Psoas muscle (tissue), 8 donors: ENCODE data around the gene ADAMTSL5. TPM values are rescaled to one million over a fixed set of nuclear protein-coding genes. Genes with fewer than 3 reads are reported as not detected.
"Not testable (repeated sequence)": the region's sequence is repeated elsewhere in the genome, so short reads cannot be mapped to it uniquely, and the experiment has no call there.

Experiments
- ATAC-seq, 4 donors: fragments of 200-7000 bp; cut with Tn5 transposase; one replicate each; pipeline ENCODE4 v1.9.1; 2020; ENCODE audit warnings: moderate library complexity in 3 of 4, mild to moderate bottlenecking in 2 of 4
- DNase-seq, 2 donors: peaks; one replicate each; pipeline ENCODE4 v3.0.0-alpha.2; 2020
- H3K27ac ChIP-seq: fragments of 200-600 bp; one replicate; pipeline ENCODE4 v1.8.0; 2022
- H3K27me3 ChIP-seq, 3 donors: fragments of 200-600 bp in 1 of 3; one replicate each; pipeline versions ENCODE4 v1.6.1 to v1.8.0; 2013 to 2022; ENCODE audit warnings: low read length in 2 of 3, mild to moderate bottlenecking in 2 of 3, moderate library complexity in 1 of 3; ENCODE audit not compliant: insufficient read depth in 3 of 3
- H3K36me3 ChIP-seq, 2 donors: fragments of 200-600 bp in 1 of 2; one replicate each; pipeline versions ENCODE4 v1.6.1 to v1.8.0; 2013 to 2022; ENCODE audit warnings: low read depth in 1 of 2, mild to moderate bottlenecking in 1 of 2, moderate library complexity in 1 of 2; ENCODE audit not compliant: insufficient read depth in 1 of 2
- H3K4me1 ChIP-seq: fragments of 200-600 bp; one replicate; pipeline ENCODE4 v1.8.0; 2022
- H3K4me3 ChIP-seq: fragments of 200-600 bp; one replicate; pipeline ENCODE4 v1.8.0; 2022; ENCODE audit warnings: mild to moderate bottlenecking
- H3K9me3 ChIP-seq: fragments of 200-600 bp; one replicate; pipeline ENCODE4 v1.8.0; 2022
- WGBS, 3 donors: extraction: QIAGEN DNeasy Blood & Tissue Kit; methylation state at CpG; one replicate each; pipeline versions ENCODE4 v1.1.6 to v1.1.7; 2013; 5-methylcytosine and 5-hydroxymethylcytosine counted together
- intact Hi-C, 2 donors: fragments of 100-400 bp; cut with DNase I; formaldehyde crosslinking; loops; one replicate each; pipeline versions ENCODE4 v1.11.0 to v1.14.2; 2022
- polyA plus RNA-seq, 3 donors: library from polyadenylated mRNA; stranded (reverse); fragments of 200-250 nt; gene quantifications; one replicate each; pipeline ENCODE4 v1.2.3, GENCODE V29; 2013
- total RNA-seq, 4 donors: library from RNA; stranded (reverse); fragmentation: NEBNext Ultra II Directional in 2 of 4; extraction: Animal tissue kit (Norgen Biotek cat#: 25700) in 2 of 4; gene quantifications; one replicate each; pipeline versions ENCODE4 v1.2.1 to v1.2.4, GENCODE V29; 2021 to 2023
- TF ChIP-seq, protein P1 (sequence below): fragments of 200-600 bp; IDR thresholded peaks from one replicate; pipeline ENCODE4 v1.8.0; 2022; ENCODE audit warnings: antibody characterized with exemption
- donor health status: healthy with polysubstance abuse.
- donor health status: DM: no; HTN: no; CAD: no; lungs with moderate emphysema.
- donor health status: Bipolar disorder and iron deficiency.
- donor health status: healthy.
- donor health status: DM: yes; HTN: yes; CAD: no.
- donor health status: DM: no; HTN: no; CAD: no.
- donor health status: DM: no; HTN: no; CAD: no.
- donor health status: DM: yes; HTN: yes; CAD: no.

The ADAMTSL5 gene
- total and polyA plus RNA-seq, 7 donors = 3.9 to 20.1 (median 12.6) TPM

DNA sequence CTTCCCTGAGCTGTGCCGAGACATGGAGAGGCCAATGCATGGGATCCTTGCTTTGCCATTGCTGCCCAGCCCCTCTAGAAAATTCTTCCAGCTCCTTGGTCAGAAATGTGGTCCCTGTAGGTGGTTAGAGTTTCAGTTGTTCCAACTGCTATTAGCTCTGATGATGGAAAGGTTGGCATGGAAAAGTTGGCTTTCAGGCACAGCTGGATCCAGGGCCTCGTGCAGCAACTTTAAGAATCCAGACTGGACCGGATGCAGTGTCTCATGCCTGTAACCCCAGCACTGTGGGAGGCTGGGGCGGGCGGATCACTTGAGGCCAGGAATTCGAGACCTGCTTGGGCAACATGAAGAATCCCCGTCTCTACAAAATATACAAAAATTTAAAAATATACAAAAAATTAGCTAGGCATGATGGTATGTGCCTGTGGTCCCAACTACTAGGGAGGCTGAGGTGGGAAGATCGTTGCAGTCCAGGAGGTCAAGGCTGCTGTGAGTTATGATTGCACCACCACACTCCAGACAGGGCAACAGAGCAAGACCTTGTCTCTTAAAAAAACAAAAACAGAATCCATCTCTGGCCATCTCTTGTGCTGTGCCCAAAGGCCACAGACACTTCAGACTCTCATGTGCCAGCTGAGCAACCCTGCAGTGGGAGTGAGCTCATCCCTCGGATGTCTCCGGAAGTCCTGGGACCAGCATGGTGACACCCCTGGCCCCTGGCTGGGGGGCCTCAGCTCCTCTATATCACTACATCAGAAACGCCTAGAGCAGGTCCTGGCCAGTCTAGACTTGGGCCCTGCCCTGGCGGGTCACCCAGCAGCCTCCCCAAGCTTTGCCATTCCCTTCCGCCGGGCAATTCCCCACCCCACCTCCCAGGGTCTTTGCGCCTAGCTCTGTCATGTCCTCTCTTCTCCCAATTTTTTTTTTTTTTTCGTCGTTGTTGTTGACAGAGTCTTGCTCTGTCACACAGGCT is 38.5 kb upstream of the ADAMTSL5 start:
- intact Hi-C loops = no loop called here
- Histone ChIP-seq H3K36me3 (no peaks in the 10 kb centered on the region), H3K27ac (no peak overlapping the region), H3K9me3 (no peaks in the 10 kb centered on the region), H3K27me3 (no peaks in the 10 kb centered on the region), H3K4me1 (no peaks in the 10 kb centered on the region), H3K4me3 (no peak overlapping the region)
- TF ChIP-seq, protein P1, sequence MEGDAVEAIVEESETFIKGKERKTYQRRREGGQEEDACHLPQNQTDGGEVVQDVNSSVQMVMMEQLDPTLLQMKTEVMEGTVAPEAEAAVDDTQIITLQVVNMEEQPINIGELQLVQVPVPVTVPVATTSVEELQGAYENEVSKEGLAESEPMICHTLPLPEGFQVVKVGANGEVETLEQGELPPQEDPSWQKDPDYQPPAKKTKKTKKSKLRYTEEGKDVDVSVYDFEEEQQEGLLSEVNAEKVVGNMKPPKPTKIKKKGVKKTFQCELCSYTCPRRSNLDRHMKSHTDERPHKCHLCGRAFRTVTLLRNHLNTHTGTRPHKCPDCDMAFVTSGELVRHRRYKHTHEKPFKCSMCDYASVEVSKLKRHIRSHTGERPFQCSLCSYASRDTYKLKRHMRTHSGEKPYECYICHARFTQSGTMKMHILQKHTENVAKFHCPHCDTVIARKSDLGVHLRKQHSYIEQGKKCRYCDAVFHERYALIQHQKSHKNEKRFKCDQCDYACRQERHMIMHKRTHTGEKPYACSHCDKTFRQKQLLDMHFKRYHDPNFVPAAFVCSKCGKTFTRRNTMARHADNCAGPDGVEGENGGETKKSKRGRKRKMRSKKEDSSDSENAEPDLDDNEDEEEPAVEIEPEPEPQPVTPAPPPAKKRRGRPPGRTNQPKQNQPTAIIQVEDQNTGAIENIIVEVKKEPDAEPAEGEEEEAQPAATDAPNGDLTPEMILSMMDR = no peak
- no peak for ATAC-seq
- 81 to 85% (median 81%) methylated on average over 17 of the region's 17 CpGs for WGBS, 3 donors
- no peak for DNase-seq

DNA sequence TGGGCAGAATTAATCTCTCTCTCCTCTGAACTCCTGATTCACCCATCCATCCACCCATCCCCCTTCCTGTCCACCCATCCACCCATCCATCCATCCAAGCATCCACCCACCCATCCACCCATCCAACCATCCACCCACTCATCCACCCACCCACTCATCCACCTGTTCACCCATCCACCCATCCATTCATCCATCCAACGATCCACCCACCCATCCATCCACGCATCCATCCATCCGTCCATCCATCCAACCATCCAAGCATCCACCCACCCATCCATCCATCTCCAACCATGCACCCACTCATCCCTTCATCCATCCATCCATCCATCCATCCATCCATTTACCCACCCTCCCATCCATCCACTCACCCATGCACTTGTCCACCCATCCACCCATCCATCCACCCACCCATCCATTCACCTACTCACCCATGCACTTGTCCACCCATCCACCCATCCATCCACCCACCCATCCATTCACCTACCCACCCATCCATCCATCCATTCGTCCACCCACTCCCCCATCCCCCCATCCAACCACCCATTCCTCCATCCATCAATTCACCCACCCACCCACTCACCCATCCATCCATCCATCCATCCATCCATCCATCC is 36.6 kb upstream of the ADAMTSL5 start:
- WGBS, 3 donors = 72 to 84% (median 82%) methylated on average over 4 of the region's 4 CpGs
- H3K9me3 ChIP-seq = no peaks in the 10 kb centered on the region
- TF ChIP-seq, protein P1 = no peak
- DNase-seq (no peak), ATAC-seq (no peak)
- H3K4me3 ChIP-seq = no peak overlapping the region
- H3K27me3 ChIP-seq = no peaks in the 10 kb centered on the region
- no peak overlapping the region for H3K27ac ChIP-seq
- no peaks in the 10 kb centered on the region for H3K36me3 ChIP-seq
- no peaks in the 10 kb centered on the region for H3K4me1 ChIP-seq
- intact Hi-C loops = loop anchor here (5.0 to 10.0 kb wide), 3 partner anchors 123 to 275 kb away; no protein-coding TSS in a partner anchor

DNA sequence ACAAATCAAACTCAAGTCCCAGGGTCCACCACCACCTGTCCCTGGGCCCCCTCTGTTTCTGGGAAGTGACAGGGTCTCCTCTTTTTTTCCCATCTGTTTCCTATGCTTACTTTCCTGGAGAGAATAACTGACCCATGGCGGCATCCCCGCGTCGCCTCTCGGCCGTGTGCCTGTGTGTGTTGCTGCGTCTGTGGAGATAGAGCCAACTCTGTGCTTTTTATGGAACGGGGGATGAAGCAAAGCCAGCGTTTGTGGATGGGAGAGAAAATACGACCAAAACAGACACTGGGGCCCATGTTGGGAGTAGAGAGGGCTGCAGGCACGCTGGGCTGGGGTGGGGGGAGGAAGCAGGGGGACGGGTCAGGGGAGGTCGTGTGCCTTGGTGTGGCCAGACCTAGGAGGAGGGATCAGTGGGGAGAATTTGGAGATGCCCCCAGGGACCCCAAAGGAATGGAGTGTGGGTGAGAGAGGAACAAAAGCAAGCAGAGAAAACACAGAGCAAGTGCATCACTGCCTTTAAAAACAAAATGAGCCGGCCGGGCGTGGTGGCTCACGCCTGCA is 27.6 kb upstream of the ADAMTSL5 start:
- peak in 1 of 4 donors; percentile 35 for ATAC-seq
- Histone ChIP-seq H3K9me3 (no peaks in the 10 kb centered on the region), H3K4me1 (no peaks in the 10 kb centered on the region), H3K27me3 (peaks cover 0 to 16% (median 2%) of the 10 kb centered on the region in 3 donors), H3K36me3 (no peaks in the 10 kb centered on the region), H3K4me3 (no peak overlapping the region), H3K27ac (no peak overlapping the region)
- TF ChIP-seq, protein P1 = no peak
- no peak for DNase-seq
- WGBS, 3 donors = 11 to 14% (median 14%) methylated on average over 17 of the region's 17 CpGs
- intact Hi-C loops = loop anchor here (10.0 kb wide), 2 partner anchors 224 to 284 kb away; no protein-coding TSS in a partner anchor

DNA sequence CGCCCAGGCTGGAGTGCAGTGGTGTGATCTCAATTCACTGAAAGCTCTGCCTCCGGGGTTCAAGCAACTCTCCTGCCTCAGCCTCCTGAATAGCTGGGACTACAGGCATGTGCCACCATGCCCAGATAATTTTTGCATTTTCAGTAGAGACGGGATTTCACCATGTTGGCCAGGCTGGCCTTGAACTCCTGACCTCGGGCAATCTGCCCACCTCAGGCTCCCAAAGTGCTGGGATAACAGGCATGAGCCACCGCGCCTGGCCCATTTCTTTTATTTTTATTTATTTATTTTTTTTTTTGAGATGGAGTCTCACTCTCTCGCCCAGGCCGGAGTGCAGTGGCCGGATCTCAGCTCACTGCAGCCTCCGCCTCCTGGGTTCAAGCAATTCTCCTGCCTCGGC is 26.9 kb upstream of the ADAMTSL5 start:
- not testable (repeated sequence) for H3K4me1 ChIP-seq, ATAC-seq, H3K36me3 ChIP-seq, H3K9me3 ChIP-seq, DNase-seq, H3K27ac ChIP-seq, H3K4me3 ChIP-seq
- 76 to 88% (median 78%) methylated on average over 11 of the region's 11 CpGs for WGBS, 3 donors
- intact Hi-C loops = loop anchor here (10.0 kb wide), 2 partner anchors 225 to 285 kb away; no protein-coding TSS in a partner anchor
- peaks cover 0 to 20% (median 2%) of the 10 kb centered on the region in 3 donors for H3K27me3 ChIP-seq

- intact Hi-C loops = no loop called here
- WGBS, 3 donors = 21 to 35% (median 32%) methylated on average over 15 of the region's 15 CpGs
- no peak for ATAC-seq
Measured at GRCh38 chr19:1538978-1539377, 26.2 kb upstream of the ADAMTSL5 start.

DNA sequence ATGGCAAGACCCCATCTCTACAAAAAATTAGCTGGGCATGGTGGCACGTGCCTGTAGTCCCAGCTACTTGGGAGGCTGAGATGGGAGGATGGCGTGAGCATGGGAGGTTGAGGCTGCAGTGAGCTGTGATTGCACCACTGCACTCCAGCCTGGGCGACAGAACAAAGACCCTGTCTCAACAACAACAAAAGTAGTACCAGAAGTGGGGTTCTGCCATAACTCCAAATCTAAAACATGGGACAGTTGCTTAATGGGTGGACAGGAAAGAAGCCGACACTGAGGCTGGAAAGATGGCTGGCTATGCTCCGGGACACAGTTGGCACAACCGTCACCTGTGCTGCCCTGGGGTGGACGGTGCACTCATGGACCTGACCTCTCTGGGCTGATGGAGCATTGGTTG is 22.9 kb upstream of the ADAMTSL5 start:
- 92 to 96% (median 95%) methylated on average over 7 of the region's 7 CpGs for WGBS, 3 donors
- H3K4me3 ChIP-seq = not testable (repeated sequence)

More at GRCh38 chr19:1538978-1539377, 26.2 kb upstream of the ADAMTSL5 start:
- DNase-seq = no peak
- Histone ChIP-seq H3K9me3 (no peaks in the 10 kb centered on the region), H3K36me3 (no peaks in the 10 kb centered on the region), H3K27me3 (peaks cover 0 to 21% (median 2%) of the 10 kb centered on the region in 3 donors), H3K27ac (no peak overlapping the region), H3K4me1 (no peaks in the 10 kb centered on the region), H3K4me3 (no peak overlapping the region)
- TF ChIP-seq, protein P1 = no peak

More for the DNA sequence above, 22.9 kb upstream of the ADAMTSL5 start:
- DNase-seq, ATAC-seq, intact Hi-C loops, H3K9me3 ChIP-seq, H3K4me1 ChIP-seq, H3K27ac ChIP-seq, H3K36me3 ChIP-seq: not testable (repeated sequence)
- peaks cover 0 to 34% (median 7%) of the 10 kb centered on the region in 3 donors for H3K27me3 ChIP-seq
